GM15510 (cell line): ENCODE data around the gene FCSK.

ENCODE experiments used
- POLR2A ChIP-seq: IDR thresholded peaks from 3 replicates; pipeline ENCODE4 v1.6.1; 2011; ENCODE audit warnings: borderline replicate concordance; ENCODE audit not compliant: insufficient read length; ENCODE audit errors: extremely low read depth

FCSK gene

DNA sequence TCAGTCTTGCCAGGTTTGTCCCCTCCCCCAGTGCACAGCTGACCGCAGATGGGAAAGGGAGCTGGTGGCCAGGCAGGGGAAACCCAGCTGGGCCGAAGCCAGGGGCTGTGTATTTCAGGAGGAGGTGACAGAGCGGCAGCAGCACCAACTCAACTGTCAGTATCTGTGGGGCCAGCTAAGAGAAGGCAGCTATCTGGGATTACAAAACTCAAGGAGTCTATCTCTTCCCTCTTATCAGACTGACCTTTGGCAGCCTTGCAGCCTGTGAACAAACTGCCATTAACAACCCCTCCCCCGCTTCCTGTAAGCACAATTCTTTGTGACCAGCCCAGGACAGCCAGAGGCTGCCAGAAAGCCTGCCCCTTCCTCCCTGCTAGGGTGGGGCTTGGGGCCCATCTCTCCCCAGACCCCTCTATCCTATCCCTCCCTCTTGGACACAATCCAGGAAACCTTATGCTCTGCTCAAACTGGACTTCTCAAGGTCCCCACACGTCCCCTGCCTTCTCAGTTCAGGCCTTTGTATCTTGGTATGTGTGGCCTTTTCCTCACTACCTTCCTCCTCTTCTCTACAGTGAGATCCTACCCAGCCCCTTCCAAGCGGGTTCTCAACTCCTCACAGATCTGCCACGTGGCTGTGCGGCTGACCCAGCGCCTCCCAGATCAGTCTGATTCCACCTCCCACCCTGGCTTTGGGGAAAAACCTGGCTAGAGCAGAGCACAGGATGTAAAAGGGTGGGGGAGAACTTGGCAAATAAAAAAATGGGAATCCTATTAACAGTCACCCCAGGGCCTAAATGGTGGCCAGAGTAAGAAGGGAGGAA, 26.0 kb upstream of the FCSK start:
- TF ChIP-seq POLR2A, result peak; percentile 41

GRCh38 chr16:70429888-70430666, 24.3 kb upstream of the FCSK start:
- TF ChIP-seq POLR2A, result peak; percentile 8

DNA sequence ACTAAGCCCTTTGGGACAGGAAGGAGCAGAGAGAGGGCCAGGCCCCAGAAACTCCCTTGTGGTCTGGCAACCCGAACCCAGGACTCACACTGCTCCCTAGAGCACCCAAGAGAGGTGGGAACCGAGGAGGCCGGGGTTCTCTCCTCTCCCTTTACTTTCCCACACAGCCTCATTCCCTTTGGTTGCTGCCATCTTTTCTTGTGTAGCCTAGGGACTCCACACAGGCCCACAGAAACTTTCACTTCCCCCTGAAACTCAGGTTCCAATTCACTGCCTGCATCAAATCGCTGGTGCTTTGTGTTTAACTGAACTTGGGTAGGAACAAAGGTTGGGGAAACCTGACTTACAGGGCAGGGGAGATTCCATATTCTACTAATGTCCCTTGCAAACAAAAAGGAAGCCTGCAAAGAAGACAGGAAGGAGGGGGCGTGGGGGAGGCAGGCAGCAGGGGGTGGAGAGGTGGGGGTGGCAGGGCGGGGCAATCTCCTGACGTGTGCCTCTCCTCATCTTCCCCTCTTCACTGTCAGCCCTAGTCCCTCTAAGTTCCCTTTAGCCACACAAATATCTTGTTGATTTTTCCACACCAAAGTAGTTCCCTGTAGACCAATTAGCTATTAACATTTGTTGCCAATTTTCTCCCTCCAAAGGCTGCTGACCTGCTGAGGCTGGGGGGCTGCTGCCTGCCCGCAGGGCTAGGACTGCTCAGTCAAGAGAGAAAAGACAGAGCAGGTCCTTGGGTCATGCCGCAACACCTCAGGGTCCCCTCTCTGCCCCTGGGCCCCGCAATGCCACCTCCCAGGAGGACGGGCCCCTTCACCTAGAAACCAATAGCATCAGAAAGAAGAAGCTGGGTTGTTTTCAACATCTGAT, 23.5 kb upstream of the FCSK start:
- no peak for TF ChIP-seq POLR2A

- no peak for TF ChIP-seq POLR2A
Observed at GRCh38 chr16:70432356-70432722, 22.1 kb upstream of the FCSK start.

GRCh38 chr16:70432723-70433457, 21.5 kb upstream of the FCSK start:
- TF ChIP-seq POLR2A, result no peak

DNA sequence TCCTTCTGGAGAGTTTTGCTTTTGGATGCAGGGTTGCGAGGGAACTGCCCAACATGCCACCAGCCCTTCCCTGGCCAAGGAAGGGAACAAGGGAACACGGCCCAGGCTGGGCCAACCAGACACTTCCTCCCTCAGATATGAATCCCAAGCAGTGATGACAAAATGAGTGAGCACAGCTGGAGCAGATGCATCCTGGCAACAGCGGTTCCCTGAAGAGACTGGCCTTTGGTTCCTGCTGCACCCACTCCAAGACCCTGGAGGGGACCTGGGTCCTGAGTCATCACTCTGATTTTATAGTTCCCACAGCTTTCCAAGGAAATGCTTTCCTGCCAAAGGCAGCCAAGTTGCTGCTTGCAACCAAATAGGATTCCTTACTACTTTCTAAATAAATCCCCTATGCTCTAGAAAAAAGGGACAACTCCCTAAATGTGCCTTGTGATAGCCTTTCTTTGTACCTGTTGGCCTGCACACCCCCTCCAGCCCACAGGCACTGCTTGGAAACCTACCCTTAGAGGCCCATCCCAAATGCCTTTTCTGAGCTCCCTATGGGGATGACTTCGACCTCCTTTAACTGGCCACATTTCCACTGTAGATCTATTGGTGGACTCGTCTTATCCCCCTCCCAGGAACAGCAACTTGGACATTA, 20.8 kb upstream of the FCSK start:
- TF ChIP-seq POLR2A, result no peak

GRCh38 chr16:70434484-70435260, 19.7 kb upstream of the FCSK start:
- TF ChIP-seq POLR2A, result no peak

GRCh38 chr16:70437017-70437581, 17.3 kb upstream of the FCSK start:
- no peak for TF ChIP-seq POLR2A

DNA sequence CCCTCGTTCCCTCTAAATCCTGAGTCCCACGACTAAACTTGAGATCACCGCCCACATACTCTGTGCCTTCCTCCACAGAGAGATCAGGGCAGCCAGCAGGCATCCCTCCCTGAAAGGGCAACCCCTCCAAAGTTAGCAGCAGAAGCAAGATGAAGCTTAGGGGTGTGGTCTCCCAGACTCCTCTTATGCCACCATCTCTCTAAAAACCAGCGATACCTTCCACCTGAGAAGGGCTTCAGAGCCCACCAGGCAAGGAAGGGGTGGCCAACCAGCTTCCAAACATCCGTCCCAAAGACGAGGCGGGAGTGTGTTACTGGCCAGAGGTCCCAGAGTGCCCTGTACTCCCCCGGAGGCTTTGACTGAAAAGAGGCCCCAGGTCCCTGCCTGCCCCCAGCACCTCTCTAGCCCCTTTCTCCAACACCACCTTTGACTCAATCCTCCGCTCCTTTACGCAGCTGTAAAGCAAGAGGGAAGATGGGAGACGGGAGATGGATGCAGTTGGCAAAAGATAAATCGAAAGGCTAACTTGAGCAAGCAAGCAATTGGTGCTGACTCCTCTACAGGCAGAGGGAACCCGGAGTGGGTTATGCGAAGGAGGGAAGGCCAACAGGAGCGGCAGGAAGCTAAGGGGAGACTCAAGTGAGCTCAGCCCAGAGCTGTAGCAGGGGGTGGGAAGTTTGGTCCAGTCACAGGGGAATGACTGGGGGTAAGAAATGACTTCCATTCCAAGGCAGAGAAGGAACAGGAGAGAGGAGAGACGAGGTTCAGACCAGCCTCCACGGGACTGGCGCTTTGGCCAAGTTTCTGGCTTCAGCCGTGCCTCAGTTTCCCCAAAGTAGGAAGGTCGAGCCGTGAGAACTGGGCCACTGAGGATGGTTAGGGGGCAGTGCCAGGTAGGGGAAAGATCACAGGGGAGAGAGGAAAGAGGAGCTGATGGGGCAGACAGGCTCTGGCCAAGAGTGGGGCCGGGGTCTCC, 16.5 kb upstream of the FCSK start:
- no peak for TF ChIP-seq POLR2A

- TF ChIP-seq POLR2A, result no peak
Observed at GRCh38 chr16:70438585-70438968, 15.8 kb upstream of the FCSK start.

DNA sequence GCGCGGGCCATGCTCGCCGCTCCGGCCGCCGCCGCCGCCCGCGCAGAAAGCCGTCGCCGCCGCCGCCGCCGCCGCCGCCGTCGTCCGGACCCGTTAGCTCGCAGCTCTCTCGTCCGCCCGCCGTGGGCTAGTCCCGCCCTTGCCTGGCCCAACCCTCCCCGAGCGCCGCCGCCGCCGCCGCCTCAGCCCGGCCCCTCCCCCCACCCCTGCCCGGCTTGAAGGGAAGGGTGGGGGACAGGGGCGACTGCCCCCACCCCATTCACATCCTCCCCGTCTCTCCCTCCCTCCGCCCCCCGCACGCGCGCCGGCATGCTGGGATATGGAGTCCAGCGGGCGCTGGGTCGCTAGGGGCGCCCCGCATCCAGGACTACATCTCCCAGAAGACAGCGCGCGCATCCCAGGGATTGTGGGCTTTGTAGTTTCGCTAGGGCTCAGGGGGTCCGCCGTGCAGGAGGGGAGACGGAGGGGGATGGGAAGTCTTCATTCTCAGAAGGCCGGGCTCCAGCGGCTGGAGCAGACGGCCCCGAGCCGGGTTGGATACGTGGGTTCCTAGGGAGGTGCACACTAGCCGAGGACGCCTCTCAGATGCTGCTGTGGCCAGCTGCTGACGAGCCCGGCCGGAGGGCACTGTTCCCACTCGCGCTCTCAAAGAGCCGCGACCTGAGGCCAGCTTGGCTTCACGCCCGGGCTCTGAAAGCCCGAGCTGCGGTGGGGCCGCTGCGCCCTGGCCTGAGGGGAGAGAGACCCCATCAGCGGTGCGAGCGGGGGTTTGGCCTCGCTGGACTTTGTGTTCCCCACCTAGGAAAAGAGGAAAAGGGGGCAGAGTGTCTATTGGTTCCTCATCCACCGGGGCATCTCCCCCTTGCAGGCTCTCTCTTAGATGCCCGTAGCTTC, 15.2 kb upstream of the FCSK start, which contains the start of gene ST3GAL2:
Gene ST3GAL2, minus strand, starts transcription at position 132 of the 894 bp plus-strand sequence. CDS start 40,570 bp downstream, outside the sequence.
- TF ChIP-seq POLR2A, result peak; percentile 22
